HG03571 (cell line): ENCODE measurements around the gene PRICKLE1.

Source experiments
- ATAC-seq: cut with Tn5 transposase; IDR thresholded peaks from one replicate; pipeline ENCODE4 v1.9.1; 2021; ENCODE audit not compliant: unreplicated experiment

The PRICKLE1 gene

GRCh38 chr12:42588524-42589464 lies 752 bp downstream of the PRICKLE1 start:
- no peak for ATAC-seq

- no peak for ATAC-seq
Measured at GRCh38 chr12:42587601-42588523, 1.7 kb downstream of the PRICKLE1 start.

GRCh38 chr12:42586268-42586667 lies 3.3 kb downstream of the PRICKLE1 start:
- no peak for ATAC-seq

GRCh38 chr12:42585841-42586216 lies 3.7 kb downstream of the PRICKLE1 start:
- no peak for ATAC-seq

GRCh38 chr12:42585154-42585840 lies 4.2 kb downstream of the PRICKLE1 start:
- ATAC-seq = no peak

GRCh38 chr12:42584651-42585111 lies 4.9 kb downstream of the PRICKLE1 start:
- ATAC-seq = no peak

GRCh38 chr12:42583016-42583415 lies 6.5 kb downstream of the PRICKLE1 start:
- ATAC-seq = no peak

- ATAC-seq = no peak
Measured at GRCh38 chr12:42582498-42582897, 7.0 kb downstream of the PRICKLE1 start.

GRCh38 chr12:42582050-42582449 lies 7.5 kb downstream of the PRICKLE1 start:
- no peak for ATAC-seq

- no peak for ATAC-seq
Measured at GRCh38 chr12:42576374-42576773, 13.2 kb downstream of the PRICKLE1 start.

- no peak for ATAC-seq
Measured at GRCh38 chr12:42575717-42576116, 13.8 kb downstream of the PRICKLE1 start.

- no peak for ATAC-seq
Measured at GRCh38 chr12:42574851-42575266, 14.7 kb downstream of the PRICKLE1 start.

GRCh38 chr12:42571327-42572009 lies 18.1 kb downstream of the PRICKLE1 start:
- ATAC-seq = no peak

- no peak for ATAC-seq
Measured at GRCh38 chr12:42570076-42570475, 19.5 kb downstream of the PRICKLE1 start.

GRCh38 chr12:42568952-42569915 lies 20.3 kb downstream of the PRICKLE1 start:
- ATAC-seq = no peak

GRCh38 chr12:42565633-42566032 lies 23.9 kb downstream of the PRICKLE1 start:
- ATAC-seq = no peak

GRCh38 chr12:42564996-42565395 lies 24.6 kb downstream of the PRICKLE1 start:
- ATAC-seq = no peak

- ATAC-seq = no peak
Measured at GRCh38 chr12:42564556-42564955, 25.0 kb downstream of the PRICKLE1 start.

GRCh38 chr12:42560977-42561376 lies 28.6 kb downstream of the PRICKLE1 start:
- no peak for ATAC-seq
